Right lobe of liver (tissue), 4 donors: Measurements from ENCODE around the gene CHN2.

Source experiments
- POLR2A ChIP-seq: fragments of 450-650 bp; IDR thresholded peaks from one replicate; pipeline ENCODE4 v1.6.1; 2017; ENCODE audit warnings: antibody characterized with exemption, mild to moderate bottlenecking
- TF ChIP-seq, protein P1 (sequence below), 4 donors: fragments of 200-600 bp in 3 of 4; fragments of 450-650 bp in 1 of 4; IDR thresholded peaks; one replicate each; pipeline versions ENCODE4 v1.5.1 to v1.8.0; 2016 to 2022; ENCODE audit warnings: antibody characterized with exemption in 4 of 4, mild to moderate bottlenecking in 2 of 4
- donor health status: DM: no; HTN: no; CAD: no.
- donor health status: DM: no; HTN: no; CAD: no.
- donor health status: DM: no; HTN: yes; CAD: no.

DNA sequence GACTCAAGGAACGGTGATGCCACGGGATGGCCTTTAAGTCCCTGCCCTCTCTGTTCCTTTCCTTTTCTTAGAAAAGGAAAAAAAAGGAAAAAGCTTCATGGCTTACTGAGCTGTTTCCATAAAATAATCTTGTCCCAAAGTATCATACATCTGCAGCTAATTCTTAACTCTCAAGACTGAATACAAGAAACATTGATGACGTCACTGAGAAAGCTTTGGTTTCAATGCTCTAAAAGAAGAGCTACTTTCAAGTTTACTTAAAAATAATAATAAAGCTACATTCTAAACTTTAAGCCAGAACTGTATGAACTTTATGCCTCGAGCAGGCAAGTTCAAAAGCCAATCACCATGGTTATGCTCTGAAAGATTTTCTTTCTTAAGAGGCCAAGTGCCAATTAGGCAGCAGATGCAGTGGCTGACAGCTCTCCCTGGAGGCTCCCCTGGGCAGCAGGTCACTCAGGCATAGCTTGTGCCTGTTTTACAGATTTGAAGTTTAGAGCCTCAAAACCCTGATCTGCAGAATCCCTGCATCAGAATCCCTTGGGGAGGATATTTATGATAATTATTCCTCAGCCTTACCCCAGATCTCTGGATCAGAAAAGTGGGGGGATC is 165.0 kb downstream of the CHN2 start:
- TF ChIP-seq, protein P1, sequence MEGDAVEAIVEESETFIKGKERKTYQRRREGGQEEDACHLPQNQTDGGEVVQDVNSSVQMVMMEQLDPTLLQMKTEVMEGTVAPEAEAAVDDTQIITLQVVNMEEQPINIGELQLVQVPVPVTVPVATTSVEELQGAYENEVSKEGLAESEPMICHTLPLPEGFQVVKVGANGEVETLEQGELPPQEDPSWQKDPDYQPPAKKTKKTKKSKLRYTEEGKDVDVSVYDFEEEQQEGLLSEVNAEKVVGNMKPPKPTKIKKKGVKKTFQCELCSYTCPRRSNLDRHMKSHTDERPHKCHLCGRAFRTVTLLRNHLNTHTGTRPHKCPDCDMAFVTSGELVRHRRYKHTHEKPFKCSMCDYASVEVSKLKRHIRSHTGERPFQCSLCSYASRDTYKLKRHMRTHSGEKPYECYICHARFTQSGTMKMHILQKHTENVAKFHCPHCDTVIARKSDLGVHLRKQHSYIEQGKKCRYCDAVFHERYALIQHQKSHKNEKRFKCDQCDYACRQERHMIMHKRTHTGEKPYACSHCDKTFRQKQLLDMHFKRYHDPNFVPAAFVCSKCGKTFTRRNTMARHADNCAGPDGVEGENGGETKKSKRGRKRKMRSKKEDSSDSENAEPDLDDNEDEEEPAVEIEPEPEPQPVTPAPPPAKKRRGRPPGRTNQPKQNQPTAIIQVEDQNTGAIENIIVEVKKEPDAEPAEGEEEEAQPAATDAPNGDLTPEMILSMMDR (IDR thresholded peaks at IDR 0.05): no peak
- TF ChIP-seq POLR2A: no peak
